ENCODE results near the gene SLC44A3. TPM values are rescaled to one million over a fixed set of nuclear protein-coding genes. Genes with fewer than 3 reads are reported as not detected.

SLC44A3 gene
- polyA plus RNA-seq, 1 of the 3 experiments (the other 2 are of a cell fraction): 2.6 TPM

GRCh38 chr1:94873520-94874351, 53.6 kb downstream of the SLC44A3 start:
- no peak overlapping the region for H3K4me3 ChIP-seq (ENCODE audit: low read depth in 2 of 2, low read length in 1 of 2)
- no peaks in the 10 kb centered on the region for H3K9me3 ChIP-seq
- H3K4me2 ChIP-seq: peak overlapping the region; percentile 49; the same call in 1 of the 2 replicates
- WGBS (ENCODE audit: low lambda C conversion rate): 82% methylated on average over 7 of the region's 7 CpGs
- no peaks in the 10 kb centered on the region for H3K36me3 ChIP-seq (replicated peaks in 1 of 2; ENCODE audit: control insufficient read depth in 1 of 2, insufficient read depth in 2 of 2, low read length in 1 of 2)
- H3K9me2 ChIP-seq: no peaks in the 10 kb centered on the region
- peaks cover 9 to 18% of the 10 kb centered on the region in 2 experiments; a peak in 2 of 4 replicates for H3K4me1 ChIP-seq (ENCODE audit: control insufficient read depth in 1 of 2, insufficient read depth in 2 of 2, low read depth in 1 of 2, low read length in 1 of 2)
- H3K27me3 ChIP-seq (ENCODE audit: insufficient read depth): no peaks in the 10 kb centered on the region
- no peak overlapping the region for H2AFZ ChIP-seq (ENCODE audit: low read depth)
- no peaks in the 10 kb centered on the region for H4K20me1 ChIP-seq (ENCODE audit: insufficient read depth)
- ChIA-PET POLR2A (interaction anchor here (0.8 kb wide), 1 partner anchor 10 kb away, joined by 3 read pairs; no protein-coding TSS in a partner anchor), CTCF (interaction anchor here (0.6 to 2.8 kb wide), 8 partner anchors 11 to 784 kb away, joined by 3 to 9 read pairs (median 6); no protein-coding TSS in a partner anchor)
- no peak overlapping the region for H3K9ac ChIP-seq
- H3K27ac ChIP-seq (ENCODE audit: low read depth in 2 of 2, low read length in 1 of 2): peak overlapping the region; percentile 4 to 28; a peak in 2 of 4 replicates
- TF ChIP-seq RFX5 (IDR thresholded peaks at IDR 0.05; ENCODE audit: low read length) (no peak), CTCF (IDR thresholded peaks at IDR 0.05) (no peak), GABPA (IDR thresholded peaks at IDR 0.05; ENCODE audit: low read depth) (no peak), TAF1 (IDR thresholded peaks at IDR 0.05; ENCODE audit: borderline replicate concordance, low read depth, low read length) (no peak), NRF1 (IDR thresholded peaks at IDR 0.05; ENCODE audit: low read depth, low read length) (no peak), EP300 (IDR thresholded peaks at IDR 0.05; ENCODE audit: borderline replicate concordance in 1 of 2, low read depth in 1 of 2, low read length in 1 of 2) (no peak), IRF3 (IDR thresholded peaks at IDR 0.05; ENCODE audit: low read depth, low read length) (no peak)
- no peaks in the 10 kb centered on the region for H3K79me2 ChIP-seq (ENCODE audit: insufficient read depth)
- no peaks in the 10 kb centered on the region for H3F3A ChIP-seq (replicated peaks; ENCODE audit: insufficient read depth)
- no peak for DNase-seq

GRCh38 chr1:94874423-94874822, 54.3 kb downstream of the SLC44A3 start:
- CTCF ChIA-PET: interaction anchor here (0.6 to 2.9 kb wide), 8 partner anchors 11 to 785 kb away, joined by 3 to 9 read pairs (median 6); no protein-coding TSS in a partner anchor
- WGBS (ENCODE audit: low lambda C conversion rate): 94% methylated on average over 6 of the region's 6 CpGs

More at GRCh38 chr1:94874423-94874822, 54.3 kb downstream of the SLC44A3 start:
- Histone ChIP-seq H3F3A (replicated peaks; ENCODE audit: insufficient read depth) (no peaks in the 10 kb centered on the region), H3K79me2 (ENCODE audit: insufficient read depth) (no peaks in the 10 kb centered on the region), H3K4me1 (ENCODE audit: control insufficient read depth in 1 of 2, insufficient read depth in 2 of 2, low read depth in 1 of 2, low read length in 1 of 2) (peaks cover 9 to 18% of the 10 kb centered on the region in 2 experiments; a peak in 2 of 4 replicates), H3K4me3 (ENCODE audit: low read depth in 2 of 2, low read length in 1 of 2) (no peak overlapping the region), H3K27ac (ENCODE audit: low read depth in 2 of 2, low read length in 1 of 2) (no peak overlapping the region; a peak in 1 of 4 replicates), H2AFZ (ENCODE audit: low read depth) (no peak overlapping the region), H3K36me3 (replicated peaks in 1 of 2; ENCODE audit: control insufficient read depth in 1 of 2, insufficient read depth in 2 of 2, low read length in 1 of 2) (no peaks in the 10 kb centered on the region), H4K20me1 (ENCODE audit: insufficient read depth) (no peaks in the 10 kb centered on the region), H3K27me3 (ENCODE audit: insufficient read depth) (no peaks in the 10 kb centered on the region), H3K9me3 (no peaks in the 10 kb centered on the region), H3K9me2 (no peaks in the 10 kb centered on the region), H3K9ac (no peak overlapping the region), H3K4me2 (no peak overlapping the region)
- TF ChIP-seq SIN3A (IDR thresholded peaks at IDR 0.05; ENCODE audit: borderline replicate concordance, low read depth, low read length): no peak
- DNase-seq: no peak
- POLR2A ChIA-PET: no interaction called here

Measured in SK-N-SH (cell line).